GM21737 (cell line): ENCODE measurements around the gene GATAD1.
"Not testable (repeated sequence)": the region's sequence is repeated elsewhere in the genome, so short reads cannot be mapped to it uniquely, and the experiment has no call there.

Source experiments
- ATAC-seq: cut with Tn5 transposase; IDR thresholded peaks from one replicate; pipeline ENCODE4 v1.9.1; 2021; ENCODE audit warnings: mild to moderate bottlenecking, moderate library complexity; ENCODE audit not compliant: unreplicated experiment

The GATAD1 gene

GRCh38 chr7:92447345-92448204 lies at the start of gene GATAD1:
Gene GATAD1, plus strand, starts transcription at chr7:92447482. Its CDS starts 248 bp downstream, at chr7:92447730.
- ATAC-seq = peak; percentile 83

- no peak for ATAC-seq
Measured at GRCh38 chr7:92397542-92397941, 49.7 kb upstream of the GATAD1 start.

DNA sequence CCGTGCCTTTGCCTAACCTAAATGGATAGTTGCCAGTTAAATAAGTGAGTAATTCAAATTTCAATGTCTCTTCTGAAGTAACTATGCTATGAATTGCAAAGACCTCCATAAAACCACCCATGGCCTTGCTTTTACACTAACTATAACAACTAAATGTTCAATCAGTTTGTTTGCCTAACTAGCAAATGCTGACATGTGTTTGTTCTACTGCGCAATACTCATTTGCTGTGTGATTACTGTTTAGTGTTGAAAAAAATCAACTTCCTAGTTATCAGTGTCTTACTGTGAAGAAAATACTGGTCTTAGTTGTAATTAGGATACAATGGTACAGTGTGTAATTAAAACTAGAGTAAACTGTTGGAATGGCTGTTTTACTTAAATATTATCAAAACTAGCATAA lies 47.3 kb upstream of the GATAD1 start:
- no peak for ATAC-seq

- no peak for ATAC-seq
Measured at GRCh38 chr7:92402920-92403759, 44.1 kb upstream of the GATAD1 start.

GRCh38 chr7:92403760-92404074 lies 43.6 kb upstream of the GATAD1 start:
- no peak for ATAC-seq

GRCh38 chr7:92404170-92404614 lies 43.1 kb upstream of the GATAD1 start:
- ATAC-seq = no peak

DNA sequence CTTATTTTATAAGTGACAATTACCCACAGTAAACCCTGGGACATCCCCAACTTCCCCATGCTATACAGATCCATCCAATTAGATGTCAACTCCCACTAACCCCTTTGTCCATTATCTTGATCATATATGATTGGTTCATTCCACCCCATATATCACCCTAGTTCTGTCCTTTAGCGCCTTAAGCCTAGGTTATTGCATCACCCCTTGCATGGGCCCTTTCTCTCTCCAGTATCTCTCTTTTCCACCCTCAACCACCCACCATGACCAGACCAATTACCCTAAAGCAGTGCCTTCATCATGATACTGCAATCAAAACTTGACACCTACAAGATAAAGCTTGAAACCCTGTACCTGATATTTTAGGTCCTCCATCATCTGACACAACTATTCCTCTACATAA lies 37.9 kb upstream of the GATAD1 start:
- ATAC-seq = no peak

DNA sequence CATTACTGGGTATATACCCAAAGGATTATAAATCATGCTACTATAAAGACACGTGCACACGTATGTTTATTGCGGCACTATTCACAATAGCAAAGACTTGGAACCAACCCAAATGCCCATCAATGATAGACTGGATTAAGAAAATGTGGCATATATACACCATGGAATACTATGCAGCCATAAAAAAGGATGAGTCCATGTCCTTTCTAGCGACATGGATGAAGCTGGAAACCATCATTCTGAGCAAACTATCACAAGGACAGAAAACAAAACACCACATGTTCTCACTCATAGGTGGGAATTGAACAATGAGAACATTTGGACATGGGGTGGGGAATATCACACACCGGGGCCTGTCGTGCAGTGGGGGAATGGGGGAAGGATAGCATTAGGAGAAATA lies 37.1 kb upstream of the GATAD1 start:
- not testable (repeated sequence) for ATAC-seq

GRCh38 chr7:92412745-92413144 lies 34.5 kb upstream of the GATAD1 start:
- ATAC-seq = no peak

GRCh38 chr7:92413550-92413949 lies 33.7 kb upstream of the GATAD1 start:
- ATAC-seq = no peak

- ATAC-seq = no peak
Measured at GRCh38 chr7:92415225-92415624, 32.1 kb upstream of the GATAD1 start.

DNA sequence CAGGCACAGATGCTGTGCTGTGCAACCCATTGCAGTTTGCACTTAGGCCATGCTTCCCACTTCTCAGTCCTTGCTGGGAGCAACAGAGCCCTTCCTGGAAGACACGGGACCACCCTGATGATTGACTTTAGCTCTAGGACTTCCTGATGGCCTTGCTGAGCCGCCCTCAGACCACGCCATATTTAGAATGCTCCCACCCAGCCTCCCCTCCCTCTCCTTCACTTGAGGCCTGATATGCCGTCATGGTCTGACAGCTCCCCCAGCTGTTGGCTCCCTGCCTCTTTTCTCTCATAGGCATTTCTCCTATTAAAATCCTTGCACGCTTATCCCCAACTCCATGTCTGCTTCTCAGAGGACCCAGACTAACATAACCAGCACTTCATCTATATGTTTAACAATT lies 29.4 kb upstream of the GATAD1 start:
- no peak for ATAC-seq

DNA sequence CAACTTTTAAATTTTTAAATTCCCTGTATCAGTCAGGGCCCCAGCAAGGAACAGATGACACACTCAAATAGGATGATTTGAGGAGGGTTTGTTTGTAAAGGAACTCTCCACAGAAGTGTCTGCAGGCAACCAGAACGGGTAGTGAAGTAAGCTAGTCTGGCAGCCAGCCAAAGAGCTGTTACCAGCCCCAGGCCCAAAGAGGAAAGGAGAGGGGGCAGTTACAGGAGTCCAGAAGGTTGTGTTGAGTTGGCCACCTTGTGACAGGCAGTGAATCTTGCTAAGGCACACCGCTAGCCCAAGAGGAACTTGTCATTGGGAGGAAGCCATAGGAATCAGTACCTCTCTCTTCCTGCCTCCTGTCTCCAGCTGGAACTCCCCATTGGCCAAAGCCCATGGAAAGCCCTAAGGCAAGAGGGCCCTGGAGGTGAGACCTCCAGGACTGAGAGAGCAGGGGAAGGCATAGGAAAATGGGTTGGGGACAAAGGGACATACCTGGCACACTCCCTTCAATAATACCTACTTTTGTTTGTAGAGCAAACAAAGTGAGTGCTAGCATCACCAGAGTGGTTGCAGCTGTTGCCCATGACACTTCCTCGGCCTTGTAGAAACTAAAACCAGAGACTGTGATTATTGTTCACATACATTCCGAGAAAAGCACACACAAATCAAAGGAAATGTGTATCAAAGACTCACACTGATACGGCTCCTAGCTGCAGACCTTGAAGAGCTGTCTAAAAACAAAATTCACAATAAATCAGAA lies 25.4 kb upstream of the GATAD1 start:
- no peak for ATAC-seq

- no peak for ATAC-seq
Measured at GRCh38 chr7:92422926-92423325, 24.4 kb upstream of the GATAD1 start.

DNA sequence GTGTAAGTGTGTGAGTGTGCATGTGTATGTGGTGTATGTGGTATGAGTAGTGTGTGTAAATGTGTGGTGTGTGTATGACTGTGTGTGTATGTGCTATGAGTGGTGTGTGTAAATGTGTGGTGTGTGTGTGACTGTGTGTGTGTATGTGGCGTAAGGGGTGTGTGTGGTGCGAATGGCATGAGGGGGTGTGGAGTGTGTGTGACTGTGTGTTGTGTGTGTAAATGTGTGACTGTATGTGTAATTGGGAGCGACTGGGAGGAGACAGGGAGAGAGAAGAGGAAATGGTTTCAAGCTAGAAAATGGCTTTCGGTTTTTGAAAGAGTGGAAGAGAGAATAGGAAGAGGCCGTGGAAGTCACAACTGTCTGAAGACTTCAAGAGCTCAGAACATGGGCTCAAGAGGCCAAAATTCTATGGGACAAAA lies 23.6 kb upstream of the GATAD1 start:
- ATAC-seq = no peak

GRCh38 chr7:92425311-92425947 lies 21.9 kb upstream of the GATAD1 start:
- ATAC-seq = no peak

DNA sequence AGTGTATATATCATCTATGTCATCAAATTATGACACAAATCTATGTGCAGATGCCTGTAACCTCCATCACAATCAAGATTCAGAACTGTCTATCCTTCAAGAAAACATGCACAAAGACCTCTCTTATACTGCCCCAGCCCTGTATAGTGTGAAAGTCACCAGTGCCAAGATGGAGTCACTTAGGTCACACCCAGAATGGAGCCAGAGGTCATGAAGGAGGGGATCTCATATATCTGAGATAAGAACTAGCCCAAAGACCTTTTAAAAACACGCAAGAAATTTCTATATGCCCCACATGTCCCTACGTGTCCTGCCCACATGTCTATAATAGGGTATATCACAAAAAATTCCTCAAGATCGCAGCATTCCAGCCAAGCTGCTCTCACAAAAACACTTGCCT lies 20.1 kb upstream of the GATAD1 start:
- ATAC-seq = no peak

DNA sequence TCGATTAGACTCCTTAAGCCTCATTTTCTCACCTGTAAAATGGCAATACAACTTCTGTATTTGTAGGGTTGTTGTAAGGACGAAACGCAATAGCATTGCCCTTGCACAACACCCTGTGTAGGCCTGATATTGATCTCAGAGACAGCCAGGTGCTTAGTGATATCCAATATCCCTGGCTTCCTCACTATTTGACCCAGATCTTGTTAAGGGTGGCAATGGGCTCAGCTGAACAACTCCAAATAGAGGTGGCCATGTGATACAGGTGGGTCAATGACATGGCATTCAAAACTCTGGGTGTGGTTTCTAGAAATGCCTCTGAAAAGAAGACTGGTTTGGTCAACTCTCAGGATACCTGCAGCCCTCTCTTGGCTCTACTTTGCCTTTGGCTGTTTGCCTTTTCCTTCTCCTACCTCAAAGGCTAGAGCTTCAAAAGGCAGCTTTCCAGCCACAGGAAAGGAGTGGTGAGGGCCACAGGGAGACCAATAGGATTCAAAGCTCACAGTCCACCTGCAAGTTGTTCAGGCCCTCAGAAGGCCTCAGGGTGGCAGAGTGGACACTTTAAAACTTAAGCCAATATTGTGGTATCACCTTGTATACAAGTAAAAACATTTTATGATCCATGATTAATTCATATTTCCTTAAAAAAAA lies 14.9 kb upstream of the GATAD1 start:
- no peak for ATAC-seq

- ATAC-seq = no peak
Measured at GRCh38 chr7:92433019-92433418, 14.3 kb upstream of the GATAD1 start.

DNA sequence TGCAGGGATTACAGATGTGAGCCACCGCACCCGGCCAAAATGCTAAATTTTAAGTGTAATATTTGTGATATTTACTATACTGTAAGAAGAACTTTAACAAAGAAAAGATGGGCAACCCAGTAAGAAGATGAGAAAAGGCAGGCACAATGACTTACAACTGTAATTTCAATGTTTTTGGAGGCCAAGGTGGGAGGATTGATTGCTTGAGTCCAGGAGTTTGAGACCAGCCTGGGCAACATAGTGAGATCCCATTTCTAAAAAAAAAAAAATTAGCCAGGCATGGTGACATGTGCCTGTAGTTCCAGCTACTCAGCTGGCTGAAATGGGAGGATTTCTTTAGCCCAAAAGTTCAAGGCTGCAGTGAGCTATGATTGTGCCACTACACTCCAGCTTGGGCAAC lies 11.7 kb upstream of the GATAD1 start:
- no peak for ATAC-seq
